Measurements from ENCODE around the gene ZNF740. TPM values are rescaled to one million over a fixed set of nuclear protein-coding genes. Genes with fewer than 3 reads are reported as not detected.
A peak's percentile ranks its signal among the peaks of the same experiment; 100 is the strongest.

Gene ZNF740
- total and polyA plus RNA-seq, 2 donors from 2014 or later = 11.1 to 58.3 TPM

- DNase-seq (peak; percentile 83 to 93 (median 87)), FAIRE-seq (no peak)
- peaks cover 2% of the 10 kb centered on the region for H3K27me3 ChIP-seq (ENCODE audit: control insufficient read depth, insufficient read depth, low read length)
- no peak overlapping the region for H3K4me3 ChIP-seq (ENCODE audit: low read length in 3 of 3)
- H3K4me1 ChIP-seq (ENCODE audit: control insufficient read depth in 2 of 3, insufficient read depth in 2 of 3, low read depth in 1 of 3, low read length in 3 of 3) = peaks cover 0 to 43% (median 0%) of the 10 kb centered on the region in 3 donors
- intact Hi-C loops (cut with DNase I) = loop anchor here (10.0 kb wide), 1 partner anchor 71 kb away; no protein-coding TSS in a partner anchor
- H3K9me3 ChIP-seq (ENCODE audit: control insufficient read depth in 2 of 3, insufficient read depth in 1 of 3, low read length in 3 of 3) = no peaks in the 10 kb centered on the region
- peaks cover 0 to 10% (median 10%) of the 10 kb centered on the region in 3 donors for H3K36me3 ChIP-seq (ENCODE audit: control insufficient read depth in 2 of 3, insufficient read depth in 3 of 3, low read length in 3 of 3)
- peak; percentile 96 for TF ChIP-seq CTCF (IDR thresholded peaks at IDR 0.05; ENCODE audit: borderline replicate concordance, extremely low read depth, insufficient read depth)
- H3K27ac ChIP-seq (ENCODE audit: low read depth in 2 of 2, low read length in 2 of 2) = no peak overlapping the region
- no peak overlapping the region for H3K9ac ChIP-seq (ENCODE audit: low read length in 3 of 3)
Measured at GRCh38 chr12:53213348-53213747, 32.8 kb downstream of the ZNF740 start.

GRCh38 chr12:53214221-53214620 lies 33.7 kb downstream of the ZNF740 start:
- no peaks in the 10 kb centered on the region for H3K9me3 ChIP-seq (ENCODE audit: control insufficient read depth in 2 of 3, insufficient read depth in 1 of 3, low read length in 3 of 3)
- no peak overlapping the region for H3K9ac ChIP-seq (ENCODE audit: low read length in 3 of 3)
- no peak overlapping the region for H3K27ac ChIP-seq (ENCODE audit: low read depth in 2 of 2, low read length in 2 of 2)
- TF ChIP-seq CTCF (IDR thresholded peaks at IDR 0.05; ENCODE audit: borderline replicate concordance, extremely low read depth, insufficient read depth) = no peak
- H3K27me3 ChIP-seq (ENCODE audit: control insufficient read depth, insufficient read depth, low read length) = peaks cover 2% of the 10 kb centered on the region
- peaks cover 0 to 10% (median 10%) of the 10 kb centered on the region in 3 donors for H3K36me3 ChIP-seq (ENCODE audit: control insufficient read depth in 2 of 3, insufficient read depth in 3 of 3, low read length in 3 of 3)
- H3K4me1 ChIP-seq (ENCODE audit: control insufficient read depth in 2 of 3, insufficient read depth in 2 of 3, low read depth in 1 of 3, low read length in 3 of 3) = peaks cover 0 to 34% (median 0%) of the 10 kb centered on the region in 3 donors
- FAIRE-seq = no peak
- intact Hi-C loops (cut with DNase I) = loop anchor here (10.0 kb wide), 1 partner anchor 71 kb away; no protein-coding TSS in a partner anchor
- peak in 1 of 5 donors; percentile 29 for DNase-seq
- peak overlapping the region in 1 of 3 donors; percentile 25 for H3K4me3 ChIP-seq (ENCODE audit: low read length in 3 of 3)

GRCh38 chr12:53214687-53215455 lies 34.3 kb downstream of the ZNF740 start:
- DNase-seq (peak in 2 of 5 donors; percentile 53 to 80), FAIRE-seq (no peak)
- TF ChIP-seq CTCF (IDR thresholded peaks at IDR 0.05; ENCODE audit: borderline replicate concordance, extremely low read depth, insufficient read depth) = no peak
- peaks cover 0 to 34% (median 0%) of the 10 kb centered on the region in 3 donors for H3K4me1 ChIP-seq (ENCODE audit: control insufficient read depth in 2 of 3, insufficient read depth in 2 of 3, low read depth in 1 of 3, low read length in 3 of 3)
- H3K4me3 ChIP-seq (ENCODE audit: low read length in 3 of 3) = peak overlapping the region in 1 of 3 donors; percentile 25
- H3K9ac ChIP-seq (ENCODE audit: low read length in 3 of 3) = no peak overlapping the region
- peaks cover 4% of the 10 kb centered on the region for H3K27me3 ChIP-seq (ENCODE audit: control insufficient read depth, insufficient read depth, low read length)
- intact Hi-C loops (cut with DNase I) = loop anchor here (10.0 kb wide), 1 partner anchor 70 kb away; no protein-coding TSS in a partner anchor
- peaks cover 0 to 10% (median 10%) of the 10 kb centered on the region in 3 donors for H3K36me3 ChIP-seq (ENCODE audit: control insufficient read depth in 2 of 3, insufficient read depth in 3 of 3, low read length in 3 of 3)
- H3K9me3 ChIP-seq (ENCODE audit: control insufficient read depth in 2 of 3, insufficient read depth in 1 of 3, low read length in 3 of 3) = no peaks in the 10 kb centered on the region
- peak overlapping the region in 1 of 2 donors; percentile 76 for H3K27ac ChIP-seq (ENCODE audit: low read depth in 2 of 2, low read length in 2 of 2)
